Transverse colon (tissue), 3 donors: ENCODE data around the gene TP53BP2.
"Not testable (repeated sequence)": the region's sequence is repeated elsewhere in the genome, so short reads cannot be mapped to it uniquely, and the experiment has no call there.

Experiments used
- EP300 ChIP-seq: sonication (generic); formaldehyde crosslinking; IDR thresholded peaks from one replicate; pipeline ENCODE4 v1.6.1; 2017; ENCODE audit warnings: antibody characterized with exemption, low read depth
- POLR2A ChIP-seq: fragments of 450-650 bp; IDR thresholded peaks from one replicate; pipeline ENCODE4 v1.6.1; 2016; ENCODE audit warnings: antibody characterized with exemption, mild to moderate bottlenecking, moderate library complexity
- TF ChIP-seq, protein P1 (sequence below), 5 experiments: fragments of 200-600 bp in 3 of 5; fragments of 450-650 bp in 2 of 5; sonication (generic) in 3 of 5; IDR thresholded peaks; 1 replicate in 2 of 5; 2 replicates in 3 of 5; pipeline ENCODE4 v1.5.1; 2016 to 2017; ENCODE audit warnings: antibody characterized with exemption in 5 of 5, inconsistent platforms in 3 of 5, mild to moderate bottlenecking in 2 of 5, moderate library complexity in 1 of 5

DNA sequence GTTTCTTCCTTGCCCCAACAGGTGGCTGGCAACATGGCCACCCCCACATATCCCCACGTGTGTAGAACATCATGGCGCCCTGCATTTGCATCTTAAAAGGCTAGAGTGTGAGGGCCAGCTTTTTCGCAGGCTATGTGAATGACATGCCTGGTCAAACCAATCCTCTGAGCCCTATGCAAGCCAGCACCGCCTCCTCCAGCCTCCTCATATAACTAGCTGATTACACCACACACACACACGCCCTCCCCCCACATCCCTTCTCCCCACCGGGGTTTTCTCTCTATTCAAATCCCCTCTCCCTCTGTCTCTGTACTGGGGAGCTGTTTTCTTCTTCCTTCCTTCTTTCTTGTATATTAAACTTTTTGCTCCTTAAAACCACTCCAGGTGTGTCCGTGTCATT, 44.7 kb upstream of the TP53BP2 start:
- TF ChIP-seq, protein P1, sequence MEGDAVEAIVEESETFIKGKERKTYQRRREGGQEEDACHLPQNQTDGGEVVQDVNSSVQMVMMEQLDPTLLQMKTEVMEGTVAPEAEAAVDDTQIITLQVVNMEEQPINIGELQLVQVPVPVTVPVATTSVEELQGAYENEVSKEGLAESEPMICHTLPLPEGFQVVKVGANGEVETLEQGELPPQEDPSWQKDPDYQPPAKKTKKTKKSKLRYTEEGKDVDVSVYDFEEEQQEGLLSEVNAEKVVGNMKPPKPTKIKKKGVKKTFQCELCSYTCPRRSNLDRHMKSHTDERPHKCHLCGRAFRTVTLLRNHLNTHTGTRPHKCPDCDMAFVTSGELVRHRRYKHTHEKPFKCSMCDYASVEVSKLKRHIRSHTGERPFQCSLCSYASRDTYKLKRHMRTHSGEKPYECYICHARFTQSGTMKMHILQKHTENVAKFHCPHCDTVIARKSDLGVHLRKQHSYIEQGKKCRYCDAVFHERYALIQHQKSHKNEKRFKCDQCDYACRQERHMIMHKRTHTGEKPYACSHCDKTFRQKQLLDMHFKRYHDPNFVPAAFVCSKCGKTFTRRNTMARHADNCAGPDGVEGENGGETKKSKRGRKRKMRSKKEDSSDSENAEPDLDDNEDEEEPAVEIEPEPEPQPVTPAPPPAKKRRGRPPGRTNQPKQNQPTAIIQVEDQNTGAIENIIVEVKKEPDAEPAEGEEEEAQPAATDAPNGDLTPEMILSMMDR (IDR thresholded peaks at IDR 0.05), result not testable (repeated sequence)
- not testable (repeated sequence) for TF ChIP-seq POLR2A, EP300
